ENCODE data around the gene DEPDC7. TPM values are rescaled to one million over a fixed set of nuclear protein-coding genes. Genes with fewer than 3 reads are reported as not detected.
A peak's percentile ranks its signal among the peaks of the same experiment; 100 is the strongest.

Gene DEPDC7
- polyA plus RNA-seq, 2 of the 4 experiments (the other 2 are of a cell fraction): 15.3 to 16.6 TPM

- no peak for DNase-seq (ENCODE audit: low read depth in 1 of 2, low spot score in 1 of 2)
- FAIRE-seq: no peak
- Histone ChIP-seq H3K27ac (peak overlapping the region; percentile 85 to 88), H3K4me2 (peak overlapping the region; percentile 50), H3K9me3 (no peaks in the 10 kb centered on the region), H3K4me3 (no peak overlapping the region), H3K4me1 (peaks cover 96% of the 10 kb centered on the region)
- ATAC-seq: peak in 1 of 2 experiments; percentile 19; a peak in 1 of 6 replicates
- WGBS (ENCODE audit: missing lambda C conversion rate): 98% methylated on average over 3 of the region's 3 CpGs
- TF ChIP-seq ZC3H11A (IDR thresholded peaks at IDR 0.05) (0 out of 2 replicates have a peak, but pooled peaks have one; percentile 3), RCOR1 (IDR thresholded peaks at IDR 0.05; ENCODE audit: low read depth, low read length) (no peak)
- ChIA-PET CTCF (interaction anchor here (0.8 to 2.5 kb wide), 6 partner anchors 9 to 100 kb away, joined by 3 to 13 read pairs (median 4); partner anchors contain the start of genes DEPDC7 and TCP11L1), POLR2A (interaction anchor here (1.4 to 4.2 kb wide), 3 partner anchors 14 to 167 kb away, joined by 5 to 34 read pairs (median 6); partner anchors contain the start of genes QSER1 and TCP11L1)
Observed at GRCh38 chr11:33060271-33060670, 44.6 kb downstream of the DEPDC7 start.

GRCh38 chr11:33062137-33062536 is 46.5 kb downstream of the DEPDC7 start:
- H3K9me3 ChIP-seq: no peaks in the 10 kb centered on the region
- no peak for FAIRE-seq
- H3K4me2 ChIP-seq: peak overlapping the region; percentile 50
- peak overlapping the region; percentile 85 to 88 for H3K27ac ChIP-seq
- ChIA-PET POLR2A (interaction anchor here (1.3 to 4.2 kb wide), 3 partner anchors 18 to 46 kb away, joined by 5 to 34 read pairs (median 7); partner anchors contain the start of gene TCP11L1), CTCF (interaction anchor here (0.8 to 2.5 kb wide), 8 partner anchors 7 to 169 kb away, joined by 3 to 13 read pairs (median 4); partner anchors contain the start of gene TCP11L1)
- ATAC-seq: no peak
- 37% methylated on average over 5 of the region's 5 CpGs for WGBS (ENCODE audit: missing lambda C conversion rate)
- DNase-seq (ENCODE audit: low read depth in 1 of 2, low spot score in 1 of 2): peak in 1 of 2 experiments; percentile 37
- TF ChIP-seq EP300 (IDR thresholded peaks at IDR 0.05) (no peak), KDM5A (IDR thresholded peaks at IDR 0.05) (no peak), EHMT2 (IDR thresholded peaks at IDR 0.05; ENCODE audit: low read depth) (no peak), RARB (CRISPR knock-in tag; IDR thresholded peaks at IDR 0.05) (no peak), EHF (CRISPR knock-in tag; IDR thresholded peaks at IDR 0.05) (no peak), MYC (IDR thresholded peaks at IDR 0.05; ENCODE audit: borderline replicate concordance, low read length) (no peak), CHD4 (IDR thresholded peaks at IDR 0.05; ENCODE audit: borderline replicate concordance) (no peak), ZNF302 (CRISPR knock-in tag; IDR thresholded peaks at IDR 0.05) (no peak), FOXS1 (CRISPR knock-in tag; IDR thresholded peaks at IDR 0.05) (no peak), CTCF (IDR thresholded peaks at IDR 0.05) (no peak)
- TF ChIP-seq, protein P1, sequence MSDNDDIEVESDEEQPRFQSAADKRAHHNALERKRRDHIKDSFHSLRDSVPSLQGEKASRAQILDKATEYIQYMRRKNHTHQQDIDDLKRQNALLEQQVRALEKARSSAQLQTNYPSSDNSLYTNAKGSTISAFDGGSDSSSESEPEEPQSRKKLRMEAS (IDR thresholded peaks at IDR 0.05): no peak
- no peak overlapping the region for H3K4me3 ChIP-seq
- peaks cover 81% of the 10 kb centered on the region for H3K4me1 ChIP-seq

GRCh38 chr11:33063326-33063881 is 47.7 kb downstream of the DEPDC7 start:
- Histone ChIP-seq H3K4me3 (no peak overlapping the region), H3K27ac (peak overlapping the region; percentile 85 to 88), H3K9me3 (no peaks in the 10 kb centered on the region), H3K4me2 (0 out of 3 replicates have a peak overlapping the region, but pooled peaks have one; percentile 50), H3K4me1 (peaks cover 68% of the 10 kb centered on the region)
- POLR2A ChIA-PET: interaction anchor here (0.6 to 4.2 kb wide), 2 partner anchors 24 to 202 kb away, joined by 3 to 34 read pairs; partner anchors contain the start of gene TCP11L1
- no peak for DNase-seq (ENCODE audit: low read depth in 1 of 2, low spot score in 1 of 2)
- 73% methylated on average over 3 of the region's 3 CpGs for WGBS (ENCODE audit: missing lambda C conversion rate)
- FAIRE-seq: no peak
- ATAC-seq: no peak
- CTCF ChIA-PET: interaction anchor here (0.6 to 7.8 kb wide), 9 partner anchors 9 to 984 kb away, joined by 3 to 88 read pairs (median 7); partner anchors contain the start of gene TCP11L1
- TF ChIP-seq CHD4 (IDR thresholded peaks at IDR 0.05; ENCODE audit: borderline replicate concordance) (no peak), ATOH8 (CRISPR knock-in tag; IDR thresholded peaks at IDR 0.05; ENCODE audit: low read depth) (no peak), KDM5A (IDR thresholded peaks at IDR 0.05) (no peak), CTCF (IDR thresholded peaks at IDR 0.05) (no peak), ZC3H11A (IDR thresholded peaks at IDR 0.05) (no peak), FOXS1 (CRISPR knock-in tag; IDR thresholded peaks at IDR 0.05) (no peak), ESRRA (IDR thresholded peaks at IDR 0.05; ENCODE audit: borderline replicate concordance, low read length) (no peak), JUN (IDR thresholded peaks at IDR 0.05) (no peak), KDM1A (IDR thresholded peaks at IDR 0.05; ENCODE audit: low read depth) (no peak), HOXB13 (CRISPR knock-in tag; IDR thresholded peaks at IDR 0.05; ENCODE audit: low read depth) (no peak), RARB (CRISPR knock-in tag; IDR thresholded peaks at IDR 0.05) (no peak), HOXA7 (CRISPR knock-in tag; IDR thresholded peaks at IDR 0.05) (no peak), EP300 (IDR thresholded peaks at IDR 0.05) (no peak), HMGXB4 (CRISPR knock-in tag; IDR thresholded peaks at IDR 0.05; ENCODE audit: borderline replicate concordance) (no peak), ZSCAN20 (CRISPR knock-in tag; IDR thresholded peaks at IDR 0.05) (no peak), HOXB5 (CRISPR knock-in tag; IDR thresholded peaks at IDR 0.05) (no peak), RNF2 (IDR thresholded peaks at IDR 0.05; ENCODE audit: borderline replicate concordance, low read depth) (no peak), CBX8 (IDR thresholded peaks at IDR 0.05) (no peak)
